Hepatocyte (in vitro differentiated cells): Measurements from ENCODE around the gene KIAA1549. TPM values are rescaled to one million over a fixed set of nuclear protein-coding genes. Genes with fewer than 3 reads are reported as not detected.

Experiments
- DNase-seq: peaks from one replicate; pipeline ENCODE4 v3.0.0-alpha.2; 2016; ENCODE audit warnings: low spot score
- H2AFZ ChIP-seq: fragments of 200-600 bp; sonication (generic); 2 replicates; pipeline ENCODE4 v1.6.0; 2016; ENCODE audit warnings: antibody characterized with exemption, mild to moderate bottlenecking
- H3K27ac ChIP-seq: fragments of 200-600 bp; sonication (generic); 2 replicates; pipeline ENCODE4 v1.5.1; 2016; ENCODE audit warnings: mild to moderate bottlenecking
- H3K27me3 ChIP-seq: fragments of 200-600 bp; sonication (generic); 2 replicates; pipeline ENCODE4 v1.6.1; 2016
- H3K36me3 ChIP-seq: fragments of 200-600 bp; sonication (generic); replicated peaks from 2 replicates; pipeline ENCODE4 v1.5.1; 2016; ENCODE audit warnings: low read depth; ENCODE audit not compliant: insufficient read depth
- H3K4me1 ChIP-seq: fragments of 200-600 bp; sonication (generic); 2 replicates; pipeline ENCODE4 v1.5.1; 2016; ENCODE audit warnings: mild to moderate bottlenecking, moderate library complexity; ENCODE audit not compliant: insufficient read depth
- H3K4me2 ChIP-seq: fragments of 200-600 bp; sonication (generic); 2 replicates; pipeline ENCODE4 v1.6.0; 2016
- H3K4me3 ChIP-seq: fragments of 200-600 bp; sonication (generic); 2 replicates; pipeline ENCODE4 v1.5.1; 2016; ENCODE audit warnings: mild to moderate bottlenecking
- H3K79me2 ChIP-seq: fragments of 200-600 bp; sonication (generic); 2 replicates; pipeline ENCODE4 v1.6.0; 2017; ENCODE audit warnings: mild to moderate bottlenecking
- H3K9me2 ChIP-seq: fragments of 200-600 bp; sonication (generic); replicated peaks from 2 replicates; pipeline ENCODE4 v1.6.0; 2017; ENCODE audit warnings: mild to moderate bottlenecking; ENCODE audit not compliant: insufficient read depth
- H3K9me3 ChIP-seq: fragments of 200-600 bp; sonication (generic); 2 replicates; pipeline ENCODE4 v1.5.1; 2016; ENCODE audit warnings: low read depth, mild to moderate bottlenecking
- H4K20me1 ChIP-seq: fragments of 200-600 bp; sonication (generic); 2 replicates; pipeline ENCODE4 v1.6.0; 2016; ENCODE audit warnings: mild to moderate bottlenecking; ENCODE audit not compliant: insufficient read depth, poor library complexity, severe bottlenecking
- CTCF ChIP-seq: fragments of 200-600 bp; sonication (generic); IDR thresholded peaks from 2 replicates; pipeline ENCODE4 v1.5.1; 2016; ENCODE audit warnings: antibody characterized with exemption, mild to moderate bottlenecking; ENCODE audit not compliant: poor library complexity
- EZH2 ChIP-seq: fragments of 200-600 bp; sonication (generic); IDR thresholded peaks from 2 replicates; pipeline ENCODE4 v1.6.1; 2016; ENCODE audit warnings: antibody characterized with exemption, mild to moderate bottlenecking, borderline replicate concordance
- EZH2phosphoT487 ChIP-seq: fragments of 200-600 bp; sonication (generic); IDR thresholded peaks from one replicate; pipeline ENCODE4 v1.6.1; 2018; ENCODE audit warnings: antibody characterized with exemption, mild to moderate bottlenecking, low read depth, moderate library complexity; ENCODE audit not compliant: unreplicated experiment, severe bottlenecking
- WGBS: methylation state at CpG from one replicate; pipeline ENCODE4 v1.1.6; 2016; ENCODE audit warnings: low lambda C conversion rate; ENCODE audit errors: missing lambda C conversion rate; 5-methylcytosine and 5-hydroxymethylcytosine counted together
- polyA plus RNA-seq: library from polyadenylated mRNA; unstranded; fragments of >200 nt; fragmentation: Nextera tagmentation; extraction: Ambion mirVana; gene quantifications from 2 replicates; pipeline ENCODE4 v1.2.1, GENCODE V29; 2016
- total RNA-seq: library from RNA; depleted of rRNA; stranded (reverse); fragments of >200 nt; gene quantifications from 2 replicates; pipeline ENCODE4 v1.2.3, GENCODE V29; 2014

KIAA1549 gene
- total and polyA plus RNA-seq, 2 experiments from 2014 or later = 3.4 to 7.3 TPM

- H3K27me3 ChIP-seq = no peaks in the 10 kb centered on the region
- H3K4me2 ChIP-seq = no peak overlapping the region
- H3K27ac ChIP-seq = no peak overlapping the region
- H2AFZ ChIP-seq = no peak overlapping the region
- H3K9me2 ChIP-seq = no peaks in the 10 kb centered on the region
- peak; percentile 18 for DNase-seq
- peaks cover 4% of the 10 kb centered on the region for H3K9me3 ChIP-seq
- 44% methylated on average over 6 of the region's 6 CpGs for WGBS
- no peaks in the 10 kb centered on the region for H3K4me1 ChIP-seq
- no peak overlapping the region for H3K4me3 ChIP-seq
- no peaks in the 10 kb centered on the region for H3K36me3 ChIP-seq
- H4K20me1 ChIP-seq = no peaks in the 10 kb centered on the region
- TF ChIP-seq CTCF (no peak), EZH2phosphoT487 (no peak), EZH2 (no peak)
- H3K79me2 ChIP-seq = no peaks in the 10 kb centered on the region
These were observed 70.2 kb downstream of the KIAA1549 start for GRCh38 chr7:138911007-138911406.

- Histone ChIP-seq H3K36me3 (no peaks in the 10 kb centered on the region), H3K4me1 (no peaks in the 10 kb centered on the region), H3K27ac (no peak overlapping the region), H3K9me2 (no peaks in the 10 kb centered on the region), H3K9me3 (no peaks in the 10 kb centered on the region), H3K79me2 (no peaks in the 10 kb centered on the region), H3K27me3 (no peaks in the 10 kb centered on the region), H2AFZ (no peak overlapping the region), H3K4me2 (no peak overlapping the region), H4K20me1 (no peaks in the 10 kb centered on the region), H3K4me3 (no peak overlapping the region)
- WGBS = 82% methylated on average over 8 of the region's 8 CpGs
- no peak for DNase-seq
- TF ChIP-seq CTCF = no peak
- no peak for TF ChIP-seq EZH2phosphoT487
- no peak for TF ChIP-seq EZH2
These were observed 73.3 kb downstream of the KIAA1549 start for GRCh38 chr7:138907850-138908249.

DNA sequence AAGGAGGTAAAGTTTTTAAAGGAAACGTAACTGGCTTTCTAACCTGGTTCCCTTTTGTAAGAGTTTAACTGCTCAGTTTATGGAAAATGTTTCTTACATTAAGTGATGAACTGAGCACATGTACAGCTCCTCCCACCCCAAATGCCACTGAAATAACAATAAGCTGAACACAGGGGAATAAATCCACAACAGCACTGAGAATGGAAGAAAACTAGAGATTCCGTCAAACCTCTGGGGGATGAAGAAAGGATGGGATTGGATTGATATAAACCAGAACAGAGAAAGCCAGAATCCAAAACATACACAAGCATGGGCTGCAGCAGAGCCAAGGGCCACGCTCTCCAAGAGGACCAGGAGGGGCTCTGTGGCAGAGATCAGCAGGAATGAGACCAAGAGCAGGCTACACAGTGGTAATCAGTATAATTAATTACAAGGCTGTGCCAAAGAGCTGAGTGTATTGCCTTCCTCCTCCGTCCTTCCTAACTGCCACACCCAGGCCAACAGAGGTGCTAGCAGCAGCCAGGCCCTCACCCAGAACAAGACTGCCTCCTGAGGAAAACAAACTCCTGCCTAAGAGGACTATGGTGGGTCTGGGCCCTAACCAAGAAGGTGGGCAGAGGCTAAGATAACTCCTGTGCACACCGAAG lies 73.9 kb downstream of the KIAA1549 start:
- no peaks in the 10 kb centered on the region for H3K9me2 ChIP-seq
- H3K27ac ChIP-seq = no peak overlapping the region
- H4K20me1 ChIP-seq = no peaks in the 10 kb centered on the region
- H3K79me2 ChIP-seq = no peaks in the 10 kb centered on the region
- DNase-seq = no peak
- H3K36me3 ChIP-seq = no peaks in the 10 kb centered on the region
- no peak overlapping the region for H3K4me3 ChIP-seq
- no peak overlapping the region for H2AFZ ChIP-seq
- no peaks in the 10 kb centered on the region for H3K4me1 ChIP-seq
- no peaks in the 10 kb centered on the region for H3K9me3 ChIP-seq
- no peak overlapping the region for H3K4me2 ChIP-seq
- 79% methylated on average over 5 of the region's 5 CpGs for WGBS
- TF ChIP-seq EZH2phosphoT487 (no peak), EZH2 (no peak), CTCF (no peak)
- H3K27me3 ChIP-seq = no peaks in the 10 kb centered on the region
